ENCODE data around the gene LHFPL3. TPM values are rescaled to one million over a fixed set of nuclear protein-coding genes. Genes with fewer than 3 reads are reported as not detected.

Gene LHFPL3
- total RNA-seq, 2 donors from 2014 or later: not detected

Other genes starting within 250 kb of the LHFPL3 start
- gene ORC5, start 120.6 kb upstream of the LHFPL3 start, total RNA-seq: 10 to 100 TPM; 15.6 to 27.7 TPM